Adrenal gland (tissue), 12 donors: ENCODE data around the gene PPP1R9A. TPM values are rescaled to one million over a fixed set of nuclear protein-coding genes. Genes with fewer than 3 reads are reported as not detected.
A peak's percentile ranks its signal among the peaks of the same experiment; 100 is the strongest.

Source experiments
- DNase-seq, 7 donors: peaks; one replicate each; pipeline ENCODE4 v3.0.0-alpha.2; 2019 to 2020
- H3K27ac ChIP-seq, 5 donors: fragments of 200-600 bp; sonication (generic) in 4 of 5; 1 replicate in 3 of 5; 2 replicates in 2 of 5; pipeline versions ENCODE4 v1.5.1 to v1.8.0; 2016 to 2020; ENCODE audit warnings: mild to moderate bottlenecking in 1 of 5
- H3K27me3 ChIP-seq: fragments of 200-600 bp; 2 replicates; pipeline ENCODE4 v1.8.0; 2021
- H3K36me3 ChIP-seq, 2 donors: fragments of 200-600 bp; replicated peaks in 1 of 2; 1 replicate in 1 of 2; 2 replicates in 1 of 2; pipeline versions ENCODE4 v1.5.1 to v1.8.0; 2018 to 2022
- H3K4me1 ChIP-seq, 2 donors: fragments of 200-600 bp; replicated peaks in 1 of 2; 1 replicate in 1 of 2; 2 replicates in 1 of 2; pipeline versions ENCODE4 v1.5.1 to v1.8.0; 2018 to 2021
- H3K4me3 ChIP-seq, 4 donors: fragments of 200-600 bp; sonication (generic) in 3 of 4; one replicate each; pipeline ENCODE4 v1.5.1; 2016 to 2018
- H3K9me3 ChIP-seq, 3 donors: fragments of 200-600 bp; sonication (generic) in 1 of 3; replicated peaks in 1 of 3; 1 replicate in 2 of 3; 2 replicates in 1 of 3; pipeline versions ENCODE4 v1.5.1 to v1.8.0; 2016 to 2021
- CTCF ChIP-seq, 6 experiments: fragments of 450-650 bp in 4 of 6; fragments of 200-600 bp in 2 of 6; sonication (generic) in 1 of 6; IDR thresholded peaks; 1 replicate in 5 of 6; 2 replicates in 1 of 6; pipeline versions ENCODE4 v1.5.1 to v1.8.0; 2016 to 2021; ENCODE audit warnings: antibody characterized with exemption in 6 of 6, mild to moderate bottlenecking in 2 of 6, moderate library complexity in 1 of 6
- POLR2A ChIP-seq, 2 donors: fragments of 450-650 bp; IDR thresholded peaks; one replicate each; pipeline ENCODE4 v1.6.1; 2017; ENCODE audit warnings: antibody characterized with exemption in 2 of 2, mild to moderate bottlenecking in 2 of 2, moderate library complexity in 1 of 2
- WGBS, 4 donors: extraction: QIAGEN DNeasy Blood & Tissue Kit in 2 of 4; methylation state at CpG; one replicate each; pipeline versions ENCODE4 v1.1.5 to v1.1.7; 2013 to 2017; 5-methylcytosine and 5-hydroxymethylcytosine counted together
- intact Hi-C, 2 donors: fragments of 100-400 bp; cut with DNase I; formaldehyde crosslinking; loops; one replicate each; pipeline versions ENCODE4 v1.14.1 to v1.15.0; 2022 to 2023
- polyA plus RNA-seq, 3 donors: library from polyadenylated mRNA; stranded (reverse); fragments of 200-250 nt in 2 of 3; fragments of 350-450 nt in 1 of 3; fragmentation: Illumina TruSeq in 1 of 3; extraction: RNeasy Lipid Tissue Mini Kit (QIAGEN cat#74804) in 1 of 3; gene quantifications; one replicate each; pipeline ENCODE4 v1.2.3, GENCODE V29; 2013 to 2014
- total RNA-seq, 9 donors: library from RNA; depleted of rRNA in 4 of 9; stranded (reverse); fragments of >200 nt in 4 of 9; fragments of 120-200 nt in 1 of 9; fragmentation: NEBNext Ultra II Directional in 1 of 9; extraction: Animal tissue kit (Norgen Biotek cat#: 25700) in 1 of 9; gene quantifications; one replicate each; pipeline versions ENCODE4 v1.1.0 to v1.2.4, GENCODE V29; 2013 to 2023
- donor health status: healthy with polysubstance abuse.
- donor health status: Bipolar disorder and iron deficiency.
- donor health status: DM: yes; HTN: yes; CAD: no.
- donor health status: DM: no; HTN: no; CAD: no.
- donor health status: DM: no; HTN: no; CAD: no.
- donor health status: DM: yes; HTN: yes; CAD: no.

Gene PPP1R9A
- total and polyA plus RNA-seq, 12 donors = 7.2 to 86.0 (median 40.6) TPM

DNA sequence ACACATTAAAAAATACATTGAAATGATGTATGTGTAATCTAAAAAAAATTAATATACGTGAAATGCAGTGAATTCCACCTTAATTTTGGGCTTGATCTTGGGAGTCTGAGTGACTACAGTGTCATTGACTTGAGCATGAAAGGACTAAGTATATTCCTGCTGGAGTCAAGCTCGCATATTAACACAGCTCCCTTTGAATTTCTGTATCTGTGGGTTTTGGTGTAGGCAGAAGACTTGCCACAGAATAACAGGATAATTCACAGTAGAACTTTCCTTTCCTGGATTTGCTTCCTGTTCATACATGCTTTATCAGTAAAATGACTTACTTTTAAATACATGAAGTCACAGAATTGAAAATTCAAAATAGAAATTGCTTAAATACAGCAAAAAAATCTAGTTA, 55.3 kb downstream of the PPP1R9A start:
- H3K36me3 ChIP-seq = no peaks in the 10 kb centered on the region

GRCh38 chr7:94969434-94970084, 62.2 kb downstream of the PPP1R9A start:
- H3K27ac ChIP-seq = no peak overlapping the region
- intact Hi-C loops = no loop called here
- no peaks in the 10 kb centered on the region for H3K9me3 ChIP-seq
- peaks cover 11 to 20% of the 10 kb centered on the region in 2 donors for H3K4me1 ChIP-seq
- WGBS, 4 donors = 76 to 81% (median 80%) methylated on average over 6 to 8 of the region's 8 CpGs; no CpG with 5 or more reads in 1 of the 4 donors
- no peak for DNase-seq
- H3K27me3 ChIP-seq = no peaks in the 10 kb centered on the region
- H3K4me3 ChIP-seq = no peak overlapping the region
- TF ChIP-seq POLR2A (IDR thresholded peaks at IDR 0.05) (no peak), CTCF (IDR thresholded peaks at IDR 0.05) (no peak)
- no peaks in the 10 kb centered on the region for H3K36me3 ChIP-seq

More for the DNA sequence above, 55.3 kb downstream of the PPP1R9A start:
- no peak for TF ChIP-seq CTCF (IDR thresholded peaks at IDR 0.05)
- TF ChIP-seq POLR2A (IDR thresholded peaks at IDR 0.05) = no peak
- WGBS, 4 donors = 85 to 89% (median 87%) methylated on average over 2 of the region's 2 CpGs
- no peaks in the 10 kb centered on the region for H3K27me3 ChIP-seq
- no peak for DNase-seq
- H3K4me1 ChIP-seq = peaks cover 0 to 16% of the 10 kb centered on the region in 2 donors
- H3K27ac ChIP-seq = no peak overlapping the region
- intact Hi-C loops = no loop called here
- no peaks in the 10 kb centered on the region for H3K9me3 ChIP-seq
- no peak overlapping the region for H3K4me3 ChIP-seq

- no peak overlapping the region for H3K4me3 ChIP-seq
- 77 to 96% (median 90%) methylated on average over 4 to 7 of the region's 7 CpGs for WGBS, 4 donors
- intact Hi-C loops = no loop called here
- no peaks in the 10 kb centered on the region for H3K27me3 ChIP-seq
- no peak for DNase-seq
- H3K27ac ChIP-seq = no peak overlapping the region
- H3K36me3 ChIP-seq = no peaks in the 10 kb centered on the region
- H3K4me1 ChIP-seq = peaks cover 16 to 25% of the 10 kb centered on the region in 2 donors
- TF ChIP-seq POLR2A (IDR thresholded peaks at IDR 0.05) (no peak), CTCF (IDR thresholded peaks at IDR 0.05) (no peak)
- no peaks in the 10 kb centered on the region for H3K9me3 ChIP-seq
Observed at GRCh38 chr7:94970085-94970576, 62.7 kb downstream of the PPP1R9A start.

- no peaks in the 10 kb centered on the region for H3K36me3 ChIP-seq
- intact Hi-C loops = no loop called here
Observed at GRCh38 chr7:94971051-94971867, 63.9 kb downstream of the PPP1R9A start.

More at GRCh38 chr7:94971051-94971867, 63.9 kb downstream of the PPP1R9A start:
- TF ChIP-seq POLR2A (IDR thresholded peaks at IDR 0.05) = no peak
- TF ChIP-seq CTCF (IDR thresholded peaks at IDR 0.05) = no peak
- WGBS, 4 donors = 61 to 79% (median 67%) methylated on average over 4 of the region's 4 CpGs
- peak overlapping the region in 1 of 5 donors; percentile 20 for H3K27ac ChIP-seq
- H3K9me3 ChIP-seq = no peaks in the 10 kb centered on the region
- H3K4me3 ChIP-seq = no peak overlapping the region
- H3K4me1 ChIP-seq = peaks cover 24 to 35% of the 10 kb centered on the region in 2 donors
- no peak for DNase-seq
- no peaks in the 10 kb centered on the region for H3K27me3 ChIP-seq
